ENCODE results near the gene CYBA.

CYBA gene

DNA sequence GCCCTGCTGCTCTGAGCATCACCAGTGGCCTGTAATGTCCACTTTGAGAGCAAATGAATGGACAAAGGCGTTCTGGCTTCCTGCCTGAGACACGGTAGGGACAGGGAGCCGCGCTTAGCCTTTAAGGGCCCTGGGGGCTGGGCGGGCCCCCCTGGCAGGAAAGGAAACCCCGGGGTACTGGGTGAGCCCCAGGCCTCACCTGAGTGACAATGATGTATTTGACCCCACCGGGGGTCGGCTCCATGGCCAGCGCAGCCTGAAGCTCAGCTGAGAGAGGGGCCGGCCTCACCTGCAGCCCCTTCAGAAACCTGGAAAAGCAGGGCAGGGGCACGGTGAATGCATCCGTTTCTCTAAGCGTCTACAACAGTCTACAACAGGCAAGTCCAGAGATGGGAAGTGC, 2.2 kb upstream of the CYBA start:
- Histone ChIP-seq H3K9me3 (ENCODE audit: severe bottlenecking) (no peaks in the 10 kb centered on the region), H3K4me1 (ENCODE audit: insufficient read depth, poor library complexity, severe bottlenecking) (no peaks in the 10 kb centered on the region), H3K4me3 (ENCODE audit: severe bottlenecking) (no peak overlapping the region), H3K27me3 (ENCODE audit: insufficient read depth, poor library complexity, severe bottlenecking) (no peaks in the 10 kb centered on the region), H3K36me3 (ENCODE audit: low read depth) (peaks cover 66% of the 10 kb centered on the region), H3K27ac (ENCODE audit: poor library complexity, severe bottlenecking) (no peak overlapping the region)
- TF ChIP-seq, protein P1, sequence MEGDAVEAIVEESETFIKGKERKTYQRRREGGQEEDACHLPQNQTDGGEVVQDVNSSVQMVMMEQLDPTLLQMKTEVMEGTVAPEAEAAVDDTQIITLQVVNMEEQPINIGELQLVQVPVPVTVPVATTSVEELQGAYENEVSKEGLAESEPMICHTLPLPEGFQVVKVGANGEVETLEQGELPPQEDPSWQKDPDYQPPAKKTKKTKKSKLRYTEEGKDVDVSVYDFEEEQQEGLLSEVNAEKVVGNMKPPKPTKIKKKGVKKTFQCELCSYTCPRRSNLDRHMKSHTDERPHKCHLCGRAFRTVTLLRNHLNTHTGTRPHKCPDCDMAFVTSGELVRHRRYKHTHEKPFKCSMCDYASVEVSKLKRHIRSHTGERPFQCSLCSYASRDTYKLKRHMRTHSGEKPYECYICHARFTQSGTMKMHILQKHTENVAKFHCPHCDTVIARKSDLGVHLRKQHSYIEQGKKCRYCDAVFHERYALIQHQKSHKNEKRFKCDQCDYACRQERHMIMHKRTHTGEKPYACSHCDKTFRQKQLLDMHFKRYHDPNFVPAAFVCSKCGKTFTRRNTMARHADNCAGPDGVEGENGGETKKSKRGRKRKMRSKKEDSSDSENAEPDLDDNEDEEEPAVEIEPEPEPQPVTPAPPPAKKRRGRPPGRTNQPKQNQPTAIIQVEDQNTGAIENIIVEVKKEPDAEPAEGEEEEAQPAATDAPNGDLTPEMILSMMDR (IDR thresholded peaks at IDR 0.05; ENCODE audit: poor library complexity, severe bottlenecking): no peak
- DNase-seq (ENCODE audit: low spot score) (no peak), ATAC-seq (ENCODE audit: low read depth) (no peak)

DNA sequence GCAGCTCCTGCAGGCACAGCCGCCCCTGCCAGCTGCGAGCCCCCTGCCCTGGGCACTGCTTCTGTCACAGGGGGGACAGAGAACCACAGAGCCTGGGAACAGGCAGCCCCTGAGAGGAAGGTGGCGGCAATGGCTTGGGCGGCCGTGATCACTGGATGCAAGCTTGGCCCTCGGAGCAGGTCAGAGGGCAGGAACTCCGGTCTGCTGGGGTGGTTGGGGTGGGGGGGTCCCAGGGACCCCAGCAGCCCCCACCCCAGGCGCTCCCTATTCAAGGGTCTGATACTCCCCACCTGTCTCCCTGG, 1.9 kb upstream of the CYBA start:
- Histone ChIP-seq H3K36me3 (ENCODE audit: low read depth) (peaks cover 62% of the 10 kb centered on the region), H3K27me3 (ENCODE audit: insufficient read depth, poor library complexity, severe bottlenecking) (no peaks in the 10 kb centered on the region), H3K4me3 (ENCODE audit: severe bottlenecking) (no peak overlapping the region), H3K27ac (ENCODE audit: poor library complexity, severe bottlenecking) (no peak overlapping the region), H3K9me3 (ENCODE audit: severe bottlenecking) (no peaks in the 10 kb centered on the region), H3K4me1 (ENCODE audit: insufficient read depth, poor library complexity, severe bottlenecking) (no peaks in the 10 kb centered on the region)
- TF ChIP-seq, protein P1 (IDR thresholded peaks at IDR 0.05; ENCODE audit: poor library complexity, severe bottlenecking): no peak
- no peak for ATAC-seq (ENCODE audit: low read depth)
- DNase-seq (ENCODE audit: low spot score): no peak

DNA sequence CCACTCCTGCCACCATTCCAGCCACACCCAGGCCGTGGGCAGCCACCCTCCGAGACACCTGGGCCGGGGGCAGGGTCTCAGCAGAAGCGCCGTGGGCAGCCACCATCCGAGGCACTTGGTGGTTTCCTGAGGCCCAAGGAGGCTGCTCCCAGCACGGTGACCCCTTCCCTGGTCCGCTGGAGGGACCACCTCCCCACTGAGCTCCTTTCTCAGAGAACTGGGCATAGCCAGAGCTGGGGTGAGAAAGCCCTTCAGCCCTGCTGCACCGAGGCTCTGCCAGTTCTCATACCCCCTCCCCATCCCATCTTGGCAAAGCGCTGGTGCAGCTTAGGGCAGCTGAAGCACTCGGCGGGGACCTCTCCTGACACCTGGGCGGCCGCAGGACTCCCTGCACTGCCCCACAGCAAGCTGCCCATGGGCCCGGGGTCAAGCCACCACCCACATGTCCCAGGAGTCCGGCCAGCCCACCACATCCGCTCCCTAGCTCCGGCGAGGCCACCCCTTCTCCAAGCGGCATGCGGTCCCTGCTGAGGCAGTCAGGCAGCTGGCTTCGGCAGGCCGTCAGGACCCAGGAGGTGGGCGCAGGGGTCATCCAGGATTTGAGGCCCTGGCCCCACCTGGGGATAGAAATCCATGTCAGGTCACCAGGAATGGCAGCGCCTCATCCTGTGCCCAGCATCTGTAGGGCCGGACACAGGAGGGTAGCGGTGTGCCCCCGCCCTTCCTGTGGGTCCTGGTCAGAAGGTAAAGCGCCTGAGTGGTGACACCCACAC, 1.3 kb upstream of the CYBA start:
- H3K4me1 ChIP-seq (ENCODE audit: insufficient read depth, poor library complexity, severe bottlenecking): no peaks in the 10 kb centered on the region
- H3K27me3 ChIP-seq (ENCODE audit: insufficient read depth, poor library complexity, severe bottlenecking): no peaks in the 10 kb centered on the region
- no peak overlapping the region for H3K27ac ChIP-seq (ENCODE audit: poor library complexity, severe bottlenecking)
- H3K4me3 ChIP-seq (ENCODE audit: severe bottlenecking): no peak overlapping the region
- ATAC-seq (ENCODE audit: low read depth): no peak
- H3K9me3 ChIP-seq (ENCODE audit: severe bottlenecking): no peaks in the 10 kb centered on the region
- H3K36me3 ChIP-seq (ENCODE audit: low read depth): peaks cover 56% of the 10 kb centered on the region
- no peak for DNase-seq (ENCODE audit: low spot score)
- TF ChIP-seq, protein P1 (IDR thresholded peaks at IDR 0.05; ENCODE audit: poor library complexity, severe bottlenecking): no peak

DNA sequence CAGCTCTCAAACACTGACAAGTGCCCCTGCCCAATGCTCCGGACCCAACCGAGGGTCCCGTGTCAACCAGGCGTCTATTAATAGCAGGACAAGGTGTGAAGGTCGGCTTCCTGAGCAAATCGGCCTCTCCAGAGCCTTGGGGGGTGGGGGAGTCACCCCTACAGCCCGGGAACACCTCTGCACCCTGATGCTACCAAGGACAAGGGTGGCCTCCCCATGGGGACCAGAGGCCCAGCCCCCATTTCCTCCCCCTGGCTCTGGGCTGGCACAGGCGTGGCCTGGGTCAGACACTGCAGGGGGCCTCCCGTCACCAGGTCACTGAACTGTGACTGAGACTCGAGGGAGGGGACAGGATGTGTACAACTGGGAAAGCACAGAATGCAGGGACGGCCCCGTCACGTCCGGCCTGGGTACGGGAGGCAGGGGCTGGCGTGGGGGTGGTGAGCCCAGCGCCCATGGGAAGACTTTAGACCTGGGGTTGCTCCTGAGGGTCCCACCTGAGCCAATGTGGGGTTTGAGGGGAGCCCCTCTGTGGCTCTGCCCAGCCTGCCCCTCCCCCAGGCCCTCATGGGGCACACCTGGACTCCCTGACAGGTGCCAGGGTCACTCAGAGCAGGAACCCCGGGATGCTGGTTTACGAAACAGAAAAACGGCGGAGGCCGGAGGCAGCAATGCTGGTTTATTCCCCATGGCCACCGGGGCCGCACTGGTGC, 579 bp upstream of the CYBA start:
- peak overlapping the region; percentile 38 for H3K27ac ChIP-seq (ENCODE audit: poor library complexity, severe bottlenecking)
- H3K27me3 ChIP-seq (ENCODE audit: insufficient read depth, poor library complexity, severe bottlenecking): no peaks in the 10 kb centered on the region
- H3K4me3 ChIP-seq (ENCODE audit: severe bottlenecking): peak overlapping the region; percentile 42
- TF ChIP-seq, protein P1 (IDR thresholded peaks at IDR 0.05; ENCODE audit: poor library complexity, severe bottlenecking): no peak
- no peak for DNase-seq (ENCODE audit: low spot score)
- no peak; the same call in 2 of the 3 replicates for ATAC-seq (ENCODE audit: low read depth)
- peaks cover 49% of the 10 kb centered on the region for H3K36me3 ChIP-seq (ENCODE audit: low read depth)
- no peaks in the 10 kb centered on the region for H3K9me3 ChIP-seq (ENCODE audit: severe bottlenecking)
- no peaks in the 10 kb centered on the region for H3K4me1 ChIP-seq (ENCODE audit: insufficient read depth, poor library complexity, severe bottlenecking)

Data from RWPE2 (cell line).